ENCODE measurements around the gene VIL1. TPM values are rescaled to one million over a fixed set of nuclear protein-coding genes. Genes with fewer than 3 reads are reported as not detected.

Gene VIL1
- polyA plus RNA-seq, 3 donors: not detected

DNA sequence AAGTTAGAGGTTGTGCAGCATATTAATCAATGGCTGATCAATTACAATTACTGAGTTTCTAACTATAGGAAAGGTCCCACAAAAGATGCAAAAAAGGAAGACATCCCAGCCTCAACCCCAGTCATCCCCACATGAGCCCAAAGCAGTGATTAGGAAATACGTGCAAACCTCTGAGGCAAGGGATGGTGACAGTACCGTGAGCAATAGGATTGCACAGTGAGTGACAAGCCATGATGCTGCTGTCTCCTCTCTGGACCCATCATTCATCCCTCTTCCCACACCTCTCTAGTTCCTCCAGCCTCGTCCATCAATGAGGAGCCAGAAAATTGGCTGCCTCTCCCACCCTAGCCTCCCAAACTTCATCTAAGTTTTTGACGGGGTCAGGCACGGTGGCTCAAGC, 40.9 kb upstream of the VIL1 start:
- Histone ChIP-seq H3K9me3 (replicated peaks in 1 of 2; ENCODE audit: control insufficient read depth in 1 of 2, insufficient read depth in 1 of 2, low read length in 2 of 2) (no peaks in the 10 kb centered on the region), H3K4me2 (replicated peaks; ENCODE audit: extremely low read depth, low read length, poor library complexity, severe bottlenecking) (no peak overlapping the region), H3K27me3 (ENCODE audit: control insufficient read depth in 2 of 2, insufficient read depth in 2 of 2, low read length in 2 of 2) (no peaks in the 10 kb centered on the region), H3K9ac (ENCODE audit: insufficient read depth, low read length, poor library complexity, severe bottlenecking) (peak overlapping the region; percentile 47), H4K20me1 (ENCODE audit: insufficient read depth, low read length) (peaks cover 9% of the 10 kb centered on the region), H3K36me3 (replicated peaks in 1 of 2; ENCODE audit: control insufficient read depth in 1 of 2, insufficient read depth in 2 of 2, low read length in 2 of 2) (no peaks in the 10 kb centered on the region), H3K27ac (ENCODE audit: low read depth in 1 of 2, low read length in 2 of 2) (peak overlapping the region; percentile 76 to 86), H2AFZ (ENCODE audit: insufficient read depth, low read depth, low read length, poor library complexity, severe bottlenecking) (no peak overlapping the region), H3K4me1 (ENCODE audit: control insufficient read depth in 1 of 2, insufficient read depth in 2 of 2, low read length in 2 of 2) (peaks cover 39 to 44% of the 10 kb centered on the region in 2 donors), H3K4me3 (replicated peaks in 1 of 3; ENCODE audit: low read depth in 2 of 3, low read length in 3 of 3) (no peak overlapping the region), H3K79me2 (ENCODE audit: insufficient read depth, low read length) (peaks cover 11% of the 10 kb centered on the region)
- TF ChIP-seq, protein P1, sequence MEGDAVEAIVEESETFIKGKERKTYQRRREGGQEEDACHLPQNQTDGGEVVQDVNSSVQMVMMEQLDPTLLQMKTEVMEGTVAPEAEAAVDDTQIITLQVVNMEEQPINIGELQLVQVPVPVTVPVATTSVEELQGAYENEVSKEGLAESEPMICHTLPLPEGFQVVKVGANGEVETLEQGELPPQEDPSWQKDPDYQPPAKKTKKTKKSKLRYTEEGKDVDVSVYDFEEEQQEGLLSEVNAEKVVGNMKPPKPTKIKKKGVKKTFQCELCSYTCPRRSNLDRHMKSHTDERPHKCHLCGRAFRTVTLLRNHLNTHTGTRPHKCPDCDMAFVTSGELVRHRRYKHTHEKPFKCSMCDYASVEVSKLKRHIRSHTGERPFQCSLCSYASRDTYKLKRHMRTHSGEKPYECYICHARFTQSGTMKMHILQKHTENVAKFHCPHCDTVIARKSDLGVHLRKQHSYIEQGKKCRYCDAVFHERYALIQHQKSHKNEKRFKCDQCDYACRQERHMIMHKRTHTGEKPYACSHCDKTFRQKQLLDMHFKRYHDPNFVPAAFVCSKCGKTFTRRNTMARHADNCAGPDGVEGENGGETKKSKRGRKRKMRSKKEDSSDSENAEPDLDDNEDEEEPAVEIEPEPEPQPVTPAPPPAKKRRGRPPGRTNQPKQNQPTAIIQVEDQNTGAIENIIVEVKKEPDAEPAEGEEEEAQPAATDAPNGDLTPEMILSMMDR (IDR thresholded peaks at IDR 0.05): no peak
- intact Hi-C loops (cut with micrococcal nuclease): no loop called here
- Mint-ChIP-seq H3K27me3 (ENCODE audit: low read depth in 3 of 3) (peaks cover 0 to 2% (median 0%) of the 10 kb centered on the region in 3 donors), H3K4me3 (peak overlapping the region in 1 of 2 donors; percentile 30), H3K4me1 (peaks cover 31% of the 10 kb centered on the region), H3K27ac (peak overlapping the region; percentile 96 to 100 (median 99)), H3K36me3 (peaks cover 2 to 10% of the 10 kb centered on the region in 2 donors), H3K9me3 (no peaks in the 10 kb centered on the region)
- DNase-seq: peak; percentile 94 to 98 (median 97)
- 66% methylated on average over 3 of the region's 5 CpGs for WGBS (ENCODE audit: insufficient coverage)

DNA sequence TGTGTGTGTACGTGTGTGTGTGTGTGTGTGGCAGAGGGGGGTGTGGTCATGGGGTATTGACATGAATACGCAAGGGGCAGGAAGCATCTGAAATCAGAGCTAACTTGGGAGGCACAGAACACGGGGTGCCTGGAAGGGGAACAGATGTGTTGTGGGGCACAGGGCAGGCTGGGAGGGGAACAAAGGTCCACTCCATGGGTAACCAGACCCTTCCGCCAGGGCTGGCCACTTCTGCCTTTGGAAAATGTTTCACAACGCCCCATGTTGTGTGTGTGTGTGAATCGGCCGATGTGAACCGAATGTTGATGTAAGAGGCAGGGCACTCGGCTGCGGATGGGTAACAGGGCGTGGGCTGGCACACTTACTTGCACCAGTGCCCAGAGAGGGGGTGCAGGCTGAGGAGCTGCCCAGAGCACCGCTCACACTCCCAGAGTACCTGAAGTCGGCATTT, 37.0 kb upstream of the VIL1 start, which contains the start of gene SLC11A1:
Gene SLC11A1 (plus strand): TSS at position 358 of the 451 bp plus-strand sequence. CDS start 96 bp downstream, outside the sequence.
- Histone ChIP-seq H3K27ac (ENCODE audit: low read depth in 1 of 2, low read length in 2 of 2) (peak within 1 kb of the TSS; percentile 90 to 99), H3K4me2 (replicated peaks; ENCODE audit: extremely low read depth, low read length, poor library complexity, severe bottlenecking) (peak within 1 kb of the TSS; percentile 100), H3K4me1 (ENCODE audit: control insufficient read depth in 1 of 2, insufficient read depth in 2 of 2, low read length in 2 of 2) (peaks cover 77 to 82% of the 10 kb centered on the region in 2 donors), H4K20me1 (ENCODE audit: insufficient read depth, low read length) (peaks cover 47% of the 10 kb centered on the region), H3K27me3 (ENCODE audit: control insufficient read depth in 2 of 2, insufficient read depth in 2 of 2, low read length in 2 of 2) (no peaks in the 10 kb centered on the region), H3K9ac (ENCODE audit: insufficient read depth, low read length, poor library complexity, severe bottlenecking) (peak within 1 kb of the TSS; percentile 95), H2AFZ (ENCODE audit: insufficient read depth, low read depth, low read length, poor library complexity, severe bottlenecking) (no peak within 1 kb of the TSS), H3K4me3 (replicated peaks in 1 of 3; ENCODE audit: low read depth in 2 of 3, low read length in 3 of 3) (peak within 1 kb of the TSS; percentile 68 to 100 (median 90)), H3K9me3 (replicated peaks in 1 of 2; ENCODE audit: control insufficient read depth in 1 of 2, insufficient read depth in 1 of 2, low read length in 2 of 2) (no peaks in the 10 kb centered on the region), H3K36me3 (replicated peaks in 1 of 2; ENCODE audit: control insufficient read depth in 1 of 2, insufficient read depth in 2 of 2, low read length in 2 of 2) (peaks cover 24 to 25% of the 10 kb centered on the region in 2 donors), H3K79me2 (ENCODE audit: insufficient read depth, low read length) (peaks cover 50% of the 10 kb centered on the region)
- peak within 1 kb of the TSS; percentile 100 for H3K4me3 Mint-ChIP-seq
- peaks cover 0 to 2% (median 0%) of the 10 kb centered on the region in 7 donors for H3K9me3 Mint-ChIP-seq
- peaks cover 32 to 48% of the 10 kb centered on the region in 2 donors for H3K36me3 Mint-ChIP-seq
- H3K4me1 Mint-ChIP-seq: peaks cover 59% of the 10 kb centered on the region
- DNase-seq: peak; percentile 95 to 99 (median 97)
- TF ChIP-seq, protein P1 (IDR thresholded peaks at IDR 0.05): no peak
- peak within 1 kb of the TSS; percentile 98 to 100 (median 99) for H3K27ac Mint-ChIP-seq
- intact Hi-C loops (cut with micrococcal nuclease): loop anchor here (2.0 to 5.0 kb wide), 2 partner anchors 13 to 90 kb away; partner anchors contain the start of gene TMBIM1 (in 1 of the 2)
- peaks cover 0 to 2% (median 0%) of the 10 kb centered on the region in 3 donors for H3K27me3 Mint-ChIP-seq (ENCODE audit: low read depth in 3 of 3)
- 2% methylated on average over 11 of the region's 13 CpGs for WGBS (ENCODE audit: insufficient coverage)
